Fibroblast of skin of abdomen (primary cell): Measurements from ENCODE around the gene MBOAT1.

Experiments used
- DNase-seq: peaks from one replicate; pipeline ENCODE4 v3.0.0-alpha.2; 2013

Gene MBOAT1

GRCh38 chr6:20096536-20096935 is 115.7 kb downstream of the MBOAT1 start:
- no peak for DNase-seq

- DNase-seq, result no peak
These were observed 116.8 kb downstream of the MBOAT1 start for GRCh38 chr6:20095436-20095835.

GRCh38 chr6:20092071-20092566 is 120.2 kb downstream of the MBOAT1 start:
- peak; percentile 31 for DNase-seq

GRCh38 chr6:20086992-20087391 is 125.3 kb downstream of the MBOAT1 start:
- DNase-seq, result no peak

- DNase-seq, result no peak
These were observed 126.5 kb downstream of the MBOAT1 start for GRCh38 chr6:20085817-20086216.

- no peak for DNase-seq
These were observed 127.9 kb downstream of the MBOAT1 start for GRCh38 chr6:20084411-20084810.

DNA sequence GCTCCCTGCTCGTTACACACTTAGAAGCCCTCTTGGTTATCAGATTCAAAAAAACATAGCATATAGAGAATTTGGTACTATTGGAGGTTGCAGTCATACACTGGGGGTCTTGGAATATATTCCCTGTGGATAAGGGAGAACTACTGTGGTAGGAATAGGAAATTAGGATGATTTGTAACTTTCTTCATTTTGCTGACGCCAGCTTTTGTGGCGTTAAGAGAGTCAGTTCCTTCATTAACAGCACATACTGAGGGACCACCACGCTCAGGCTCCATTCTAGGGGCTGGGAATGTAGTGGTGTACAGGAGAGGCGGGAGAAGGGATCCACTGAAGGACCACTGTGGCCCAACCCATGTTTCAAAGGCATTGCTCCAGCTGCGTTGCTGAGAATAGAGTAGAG is 140.3 kb downstream of the MBOAT1 start:
- DNase-seq, result no peak

- no peak for DNase-seq
These were observed 142.2 kb downstream of the MBOAT1 start for GRCh38 chr6:20070047-20070446.

GRCh38 chr6:20069021-20069522 is 143.2 kb downstream of the MBOAT1 start:
- no peak for DNase-seq

GRCh38 chr6:20068421-20068988 is 143.8 kb downstream of the MBOAT1 start:
- no peak for DNase-seq

GRCh38 chr6:20061952-20062351 is 150.3 kb downstream of the MBOAT1 start:
- no peak for DNase-seq

- DNase-seq, result no peak
These were observed 152.0 kb downstream of the MBOAT1 start for GRCh38 chr6:20060252-20060651.

DNA sequence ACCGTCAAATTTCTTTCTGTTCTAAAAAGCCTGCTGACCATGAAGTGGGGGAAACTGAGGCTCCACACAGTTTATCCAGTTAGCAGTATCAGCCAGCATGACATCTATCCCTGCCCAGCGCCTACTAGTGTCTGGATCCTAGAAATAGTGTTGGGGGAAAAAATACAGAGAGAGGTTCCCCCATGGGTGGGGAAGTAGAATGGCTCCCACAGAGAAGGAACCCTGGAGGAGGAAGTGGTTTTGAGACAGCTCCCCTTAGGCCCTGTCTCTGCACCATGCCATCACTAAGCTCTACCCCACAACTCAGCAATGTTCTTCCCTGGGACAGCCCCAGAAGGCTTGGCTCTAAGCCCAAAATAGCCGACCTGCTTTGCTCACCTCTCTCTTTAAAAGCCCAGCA is 153.4 kb downstream of the MBOAT1 start:
- DNase-seq, result no peak

GRCh38 chr6:20058121-20058905 is 154.0 kb downstream of the MBOAT1 start:
- no peak for DNase-seq

GRCh38 chr6:20056350-20056992 is 155.8 kb downstream of the MBOAT1 start:
- DNase-seq, result peak; percentile 38

GRCh38 chr6:20055916-20056315 is 156.4 kb downstream of the MBOAT1 start:
- DNase-seq, result no peak
